SH-SY5Y (cell line): Measurements from ENCODE around the gene RAB33B.

Experiments
- GATA2 ChIP-seq: IDR thresholded peaks from 2 replicates; pipeline ENCODE4 v1.6.1; 2011; ENCODE audit warnings: mild to moderate bottlenecking, low read depth, low read length
- GATA3 ChIP-seq: IDR thresholded peaks from 2 replicates; pipeline ENCODE4 v1.6.1; 2011; ENCODE audit warnings: low read depth, mild to moderate bottlenecking, low read length, moderate library complexity

DNA sequence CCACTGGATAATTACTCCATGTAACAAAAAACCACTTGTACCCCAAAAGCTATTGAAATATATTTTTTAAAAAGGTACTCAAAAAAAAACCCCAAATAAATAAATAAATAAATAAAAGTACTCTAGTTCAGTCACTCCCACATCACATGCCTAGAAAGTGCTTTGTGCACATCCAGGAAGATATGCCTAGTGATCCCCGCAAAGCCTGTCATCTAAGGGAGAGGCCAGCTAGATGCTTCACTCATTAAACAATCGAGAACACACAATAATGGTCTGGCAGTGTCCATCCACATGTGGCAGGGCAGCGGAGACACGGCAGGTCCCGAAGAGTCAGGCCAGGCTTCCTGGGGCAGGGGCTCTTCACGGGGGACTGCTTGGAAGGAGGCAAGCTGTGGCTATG, 47.6 kb downstream of the RAB33B start:
- no peak for TF ChIP-seq GATA2
- no peak for TF ChIP-seq GATA3
